A673 (cell line): ENCODE measurements around the gene EMC9.

ENCODE experiments used
- EZH2 ChIP-seq: fragments of 200-600 bp; sonication (generic); IDR thresholded peaks from 2 replicates; pipeline ENCODE4 v1.6.1; 2017; ENCODE audit warnings: borderline replicate concordance, low read depth, mild to moderate bottlenecking, mixed read lengths, antibody characterized with exemption, low read length; ENCODE audit not compliant: poor library complexity, severe bottlenecking
- TF ChIP-seq, protein P1 (sequence below): fragments of 300-800, 200-600 bp; sonication (generic); conservative IDR thresholded peaks from 2 replicates; pipeline ENCODE4 v1.5.1; 2017; ENCODE audit warnings: low read depth, mild to moderate bottlenecking, antibody characterized with exemption, low read length, moderate library complexity, mixed read lengths

DNA sequence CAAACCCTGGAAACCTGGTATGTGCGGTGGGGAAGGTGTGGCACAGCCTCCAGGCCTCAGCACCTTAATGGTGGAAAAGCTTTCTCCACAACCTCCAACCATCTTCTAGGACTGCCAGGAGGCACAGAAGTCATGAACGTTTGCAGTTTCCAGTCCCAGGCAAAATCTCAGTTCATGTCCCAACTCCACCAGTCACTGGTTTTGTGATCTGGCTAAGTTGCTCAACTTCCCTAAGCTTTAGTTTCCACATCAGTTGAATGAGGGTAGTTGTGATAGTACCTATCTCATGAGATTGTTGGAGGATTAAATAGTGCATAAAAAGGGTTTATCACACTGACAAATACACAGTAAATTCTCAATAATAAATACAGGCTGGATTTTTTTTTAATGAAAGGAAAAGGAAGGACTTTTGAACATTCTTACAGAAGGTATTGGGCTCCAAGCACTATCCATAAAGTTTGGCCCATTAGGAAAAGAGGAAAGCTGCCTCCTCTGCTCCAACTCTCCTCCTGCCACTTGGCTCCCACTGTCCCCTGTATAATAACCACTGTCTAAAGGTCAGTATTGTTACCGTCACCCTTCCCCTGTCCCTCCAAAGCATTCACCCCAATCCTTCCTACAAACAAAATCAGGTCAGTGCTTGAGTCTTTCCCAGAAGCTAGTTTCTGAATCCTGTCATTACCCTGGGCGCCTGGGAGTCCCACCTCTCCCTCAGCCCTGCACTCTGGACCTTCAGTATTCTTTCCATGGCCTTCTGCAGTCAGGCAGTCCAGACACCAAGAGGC is 41.0 kb downstream of the EMC9 start:
- TF ChIP-seq, protein P1, sequence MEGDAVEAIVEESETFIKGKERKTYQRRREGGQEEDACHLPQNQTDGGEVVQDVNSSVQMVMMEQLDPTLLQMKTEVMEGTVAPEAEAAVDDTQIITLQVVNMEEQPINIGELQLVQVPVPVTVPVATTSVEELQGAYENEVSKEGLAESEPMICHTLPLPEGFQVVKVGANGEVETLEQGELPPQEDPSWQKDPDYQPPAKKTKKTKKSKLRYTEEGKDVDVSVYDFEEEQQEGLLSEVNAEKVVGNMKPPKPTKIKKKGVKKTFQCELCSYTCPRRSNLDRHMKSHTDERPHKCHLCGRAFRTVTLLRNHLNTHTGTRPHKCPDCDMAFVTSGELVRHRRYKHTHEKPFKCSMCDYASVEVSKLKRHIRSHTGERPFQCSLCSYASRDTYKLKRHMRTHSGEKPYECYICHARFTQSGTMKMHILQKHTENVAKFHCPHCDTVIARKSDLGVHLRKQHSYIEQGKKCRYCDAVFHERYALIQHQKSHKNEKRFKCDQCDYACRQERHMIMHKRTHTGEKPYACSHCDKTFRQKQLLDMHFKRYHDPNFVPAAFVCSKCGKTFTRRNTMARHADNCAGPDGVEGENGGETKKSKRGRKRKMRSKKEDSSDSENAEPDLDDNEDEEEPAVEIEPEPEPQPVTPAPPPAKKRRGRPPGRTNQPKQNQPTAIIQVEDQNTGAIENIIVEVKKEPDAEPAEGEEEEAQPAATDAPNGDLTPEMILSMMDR: no peak
- no peak for TF ChIP-seq EZH2
